HG03520 (cell line): ENCODE data around the gene HK3.

Experiments used
- ATAC-seq: cut with Tn5 transposase; IDR thresholded peaks from one replicate; pipeline ENCODE4 v1.9.1; 2021; ENCODE audit warnings: mild to moderate bottlenecking, moderate library complexity; ENCODE audit not compliant: unreplicated experiment

The HK3 gene

DNA sequence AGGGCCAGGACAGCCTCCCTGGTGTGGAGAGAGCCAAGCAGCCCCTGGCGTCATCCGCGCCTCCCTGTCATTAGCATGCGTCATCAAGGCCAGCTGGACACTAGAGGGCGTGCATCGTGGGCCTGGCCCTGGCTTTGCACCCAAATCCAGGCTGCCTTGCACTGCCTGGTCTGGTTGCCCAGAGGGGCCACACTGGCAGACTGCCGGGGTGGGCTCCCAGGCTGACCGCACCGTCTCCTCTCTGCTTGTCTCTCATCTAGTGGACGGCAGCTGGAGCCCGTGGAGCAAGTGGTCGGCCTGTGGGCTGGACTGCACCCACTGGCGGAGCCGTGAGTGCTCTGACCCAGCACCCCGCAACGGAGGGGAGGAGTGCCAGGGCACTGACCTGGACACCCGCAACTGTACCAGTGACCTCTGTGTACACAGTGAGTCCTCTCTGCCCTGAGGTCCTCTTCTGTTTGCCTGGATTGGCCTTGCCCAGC lies 29.0 kb downstream of the HK3 start:
- no peak for ATAC-seq

DNA sequence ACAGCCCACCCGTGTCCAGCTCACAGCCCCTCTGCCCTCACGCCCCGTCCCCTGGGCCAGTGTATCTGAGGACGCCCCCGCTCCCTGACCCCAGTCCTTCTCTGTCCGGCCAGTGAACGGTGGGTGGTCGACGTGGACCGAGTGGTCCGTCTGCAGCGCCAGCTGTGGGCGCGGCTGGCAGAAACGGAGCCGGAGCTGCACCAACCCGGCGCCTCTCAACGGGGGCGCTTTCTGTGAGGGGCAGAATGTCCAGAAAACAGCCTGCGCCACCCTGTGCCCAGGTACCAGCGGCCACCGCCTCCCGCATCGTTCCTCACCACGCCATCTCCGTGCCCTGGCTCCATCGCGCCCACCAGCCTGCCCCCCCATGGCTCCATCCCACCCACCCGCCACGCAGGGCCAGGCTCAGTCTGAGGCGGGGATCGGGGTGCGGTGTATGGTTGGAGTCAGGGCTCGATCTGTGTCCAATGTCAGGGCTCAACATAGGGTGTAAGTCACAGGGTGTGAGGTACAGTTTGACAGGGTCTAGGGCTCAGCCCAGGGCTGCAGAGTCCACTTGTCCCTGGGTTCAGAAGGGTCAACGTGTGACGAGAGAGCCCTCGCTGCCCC lies 29.5 kb downstream of the HK3 start:
- ATAC-seq = no peak

DNA sequence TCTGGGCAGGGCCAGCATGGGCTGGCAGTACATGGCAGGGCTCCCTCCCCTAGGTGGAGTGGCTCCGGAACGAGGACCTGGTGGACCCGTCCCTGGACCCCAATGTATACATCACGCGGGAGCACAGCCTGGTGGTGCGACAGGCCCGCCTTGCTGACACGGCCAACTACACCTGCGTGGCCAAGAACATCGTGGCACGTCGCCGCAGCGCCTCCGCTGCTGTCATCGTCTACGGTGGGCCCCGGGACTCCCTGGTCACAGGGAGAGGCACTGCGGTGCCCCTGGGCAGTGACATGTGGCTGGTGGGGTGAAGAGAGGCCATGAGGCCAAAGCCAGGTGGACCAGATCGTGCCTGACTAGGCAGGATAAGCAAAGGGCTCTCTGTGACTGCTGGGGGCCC lies 30.4 kb downstream of the HK3 start:
- no peak for ATAC-seq

DNA sequence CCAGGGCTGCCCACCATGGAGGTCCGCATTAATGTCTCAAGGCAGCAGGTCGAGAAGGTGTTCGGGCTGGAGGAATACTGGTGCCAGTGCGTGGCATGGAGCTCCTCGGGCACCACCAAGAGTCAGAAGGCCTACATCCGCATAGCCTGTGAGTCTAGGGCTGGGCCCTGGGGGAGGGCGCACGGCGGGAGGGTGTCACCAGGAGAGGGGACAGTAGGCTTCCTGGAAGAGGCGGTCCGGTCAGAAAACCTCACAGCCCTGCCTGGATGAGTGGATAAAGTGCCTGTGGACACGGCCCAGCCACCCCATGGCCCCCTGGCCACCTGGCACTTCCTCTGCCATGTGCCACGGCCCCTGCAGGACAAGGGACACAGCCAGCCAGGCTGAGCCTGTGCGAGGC lies 31.0 kb downstream of the HK3 start:
- no peak for ATAC-seq

DNA sequence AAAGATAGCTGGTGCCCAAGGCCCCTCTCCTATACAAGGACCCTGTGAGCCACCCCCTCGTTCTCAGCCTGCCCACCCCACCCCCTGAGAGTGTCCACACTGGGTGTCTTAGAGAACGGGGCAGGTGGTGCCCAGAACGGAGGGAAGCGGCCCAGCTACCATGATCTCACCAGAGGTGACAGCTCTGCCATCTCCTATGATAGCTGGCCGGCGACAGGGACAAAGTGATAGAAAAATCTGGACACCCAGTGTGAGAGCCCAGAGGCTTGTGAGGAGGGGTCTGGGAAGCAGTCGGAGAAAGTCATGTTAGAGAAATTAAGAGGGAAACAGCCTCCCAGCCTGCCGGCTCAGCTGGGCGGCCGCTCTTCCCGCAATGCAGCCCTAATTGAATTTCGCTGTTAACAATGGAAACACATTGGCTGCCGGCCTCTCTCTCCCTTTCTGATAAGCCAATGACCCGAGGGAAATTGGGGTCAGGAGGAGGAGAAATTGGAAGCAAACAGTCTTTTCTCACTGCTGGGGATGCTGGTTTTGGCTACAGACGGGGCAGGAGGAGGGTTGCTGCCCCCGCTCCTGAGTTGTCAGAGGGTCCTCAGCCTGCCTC lies 32.3 kb downstream of the HK3 start:
- no peak for ATAC-seq

DNA sequence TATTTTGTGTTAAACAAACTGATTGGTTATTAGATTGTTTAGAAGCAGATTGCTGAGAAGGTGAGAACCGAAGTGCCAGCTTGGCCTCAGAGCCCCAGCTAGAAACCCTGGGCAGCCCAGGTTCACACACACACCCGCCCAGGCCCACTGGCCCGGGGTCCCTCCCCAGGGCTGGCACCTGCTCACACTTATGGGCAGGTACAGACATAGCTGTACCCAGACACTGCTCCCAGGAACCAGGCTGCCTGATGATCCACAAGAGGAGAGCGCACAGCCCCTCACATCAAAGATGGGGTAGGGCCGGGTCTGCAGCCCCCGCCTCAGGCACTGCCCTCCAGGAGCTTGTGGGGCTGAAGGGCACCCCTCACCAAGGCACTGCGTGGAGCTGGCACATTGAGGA lies 33.2 kb downstream of the HK3 start:
- ATAC-seq = no peak

DNA sequence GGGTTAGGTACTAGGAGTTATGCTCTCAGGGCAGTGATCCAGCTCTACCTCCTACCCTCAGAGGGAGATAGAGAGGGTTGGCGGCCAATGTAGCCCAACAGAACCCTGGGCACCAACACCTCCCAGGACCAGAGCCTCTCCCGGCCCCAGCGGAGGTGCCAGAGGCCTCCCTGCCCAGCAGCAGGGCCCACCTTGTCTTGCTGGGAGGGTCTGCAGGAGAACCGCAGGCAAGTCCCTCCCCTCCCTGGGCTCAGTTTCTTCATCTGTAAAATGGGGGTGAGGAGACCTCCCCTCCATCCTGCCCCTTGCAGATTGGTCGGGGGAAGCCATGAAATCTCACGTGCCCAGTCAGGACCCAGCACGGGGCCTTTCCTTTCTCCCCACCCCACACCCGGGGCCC lies 34.4 kb downstream of the HK3 start:
- no peak for ATAC-seq

DNA sequence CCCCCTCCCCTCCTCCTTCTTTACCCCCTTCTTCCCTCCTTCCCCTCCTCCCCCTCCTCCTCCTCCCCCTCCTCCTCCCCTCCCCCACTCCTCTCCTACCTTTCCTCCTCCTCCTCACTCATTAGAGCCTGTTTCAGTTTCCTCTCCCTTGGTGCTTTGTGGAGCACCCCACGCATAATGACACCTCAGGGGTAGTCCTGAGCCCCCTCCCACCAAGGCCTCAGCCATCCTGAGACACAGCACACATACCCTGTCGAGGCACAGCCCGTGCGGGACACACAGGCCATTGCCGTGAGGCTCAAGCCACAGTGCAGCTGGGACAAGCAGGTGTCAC lies 35.4 kb downstream of the HK3 start:
- ATAC-seq = no peak

DNA sequence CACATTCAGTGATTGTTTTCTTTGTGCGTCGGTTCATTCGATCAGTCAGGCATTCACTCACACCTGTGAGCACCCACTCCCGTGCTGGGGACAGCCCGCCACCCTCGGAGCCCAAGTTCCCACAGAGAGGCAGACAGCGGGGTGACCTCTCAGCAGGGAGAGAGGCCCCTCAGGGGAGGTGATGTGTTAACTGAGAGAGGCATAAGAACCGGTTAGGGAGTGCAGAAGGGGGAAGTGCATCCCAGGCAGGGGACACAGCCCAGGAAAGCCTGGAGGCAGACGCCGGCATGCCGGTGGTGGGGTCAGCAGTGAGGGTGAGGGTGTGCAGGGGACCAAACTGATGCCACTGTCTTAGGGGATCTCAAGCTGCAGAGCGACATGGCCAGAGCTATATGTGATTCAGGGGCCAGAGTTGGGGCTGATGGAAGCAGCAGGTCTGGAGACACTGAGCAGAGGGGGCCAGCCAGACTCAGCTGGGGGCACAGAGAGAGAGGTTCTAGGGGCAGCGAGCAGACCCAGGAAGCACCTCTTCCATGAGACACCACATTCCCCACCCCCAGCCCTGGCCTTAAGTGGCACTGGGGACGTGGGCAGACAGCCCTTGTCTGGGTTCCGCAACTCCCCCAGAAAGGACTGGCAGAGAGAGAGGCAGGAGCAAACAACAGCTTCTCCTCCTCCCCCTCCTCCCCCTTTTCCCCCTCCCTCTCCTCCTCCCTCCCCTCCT lies 35.9 kb downstream of the HK3 start:
- ATAC-seq = no peak

DNA sequence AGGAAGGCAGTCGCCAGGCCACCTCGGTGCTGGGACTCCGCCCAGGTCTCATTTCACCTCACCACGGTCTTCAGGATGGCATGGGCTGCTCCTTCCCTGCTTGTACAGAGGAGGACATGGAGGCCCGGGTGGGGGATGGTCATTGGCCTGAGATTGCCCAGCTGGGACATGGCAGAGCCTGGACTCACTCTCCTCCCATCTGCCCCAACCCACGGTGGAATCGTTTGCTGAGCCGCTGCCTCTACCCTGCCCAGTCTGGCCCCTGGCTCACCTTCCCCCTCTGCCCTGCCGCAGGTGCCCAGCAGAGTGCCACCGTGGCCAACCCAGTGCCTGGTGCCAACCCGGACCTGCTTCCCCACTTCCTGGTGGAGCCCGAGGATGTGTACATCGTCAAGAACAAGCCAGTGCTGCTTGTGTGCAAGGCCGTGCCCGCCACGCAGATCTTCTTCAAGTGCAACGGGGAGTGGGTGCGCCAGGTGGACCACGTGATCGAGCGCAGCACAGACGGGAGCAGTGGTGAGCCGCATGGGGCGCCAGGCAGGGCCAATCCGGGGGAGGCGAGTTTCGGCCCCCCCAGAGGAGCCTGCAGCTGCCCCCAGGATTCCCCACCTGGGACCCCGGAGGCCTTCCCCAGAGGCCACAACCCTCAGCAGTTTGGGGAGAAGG lies 36.7 kb downstream of the HK3 start:
- ATAC-seq = no peak

DNA sequence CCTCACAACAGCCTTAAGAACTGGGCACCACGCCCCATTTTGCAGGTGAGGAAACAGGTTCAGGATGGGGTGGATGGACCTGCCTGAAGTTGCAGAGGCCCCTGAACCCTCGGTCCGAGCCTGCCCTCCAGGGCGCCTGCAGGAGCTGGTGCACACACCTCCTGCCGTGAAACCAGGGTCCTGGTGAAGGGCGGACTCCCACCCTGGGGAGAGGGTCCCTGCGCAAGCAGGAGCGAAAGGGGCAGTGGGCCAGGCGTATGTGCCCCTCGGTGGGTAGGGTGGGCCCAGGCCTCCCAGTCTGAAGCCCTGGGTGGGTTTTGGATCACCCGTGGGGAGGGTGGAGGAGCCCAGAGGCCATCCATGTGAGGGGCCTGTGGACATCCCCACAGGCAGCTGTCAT lies 37.9 kb downstream of the HK3 start:
- ATAC-seq = no peak

DNA sequence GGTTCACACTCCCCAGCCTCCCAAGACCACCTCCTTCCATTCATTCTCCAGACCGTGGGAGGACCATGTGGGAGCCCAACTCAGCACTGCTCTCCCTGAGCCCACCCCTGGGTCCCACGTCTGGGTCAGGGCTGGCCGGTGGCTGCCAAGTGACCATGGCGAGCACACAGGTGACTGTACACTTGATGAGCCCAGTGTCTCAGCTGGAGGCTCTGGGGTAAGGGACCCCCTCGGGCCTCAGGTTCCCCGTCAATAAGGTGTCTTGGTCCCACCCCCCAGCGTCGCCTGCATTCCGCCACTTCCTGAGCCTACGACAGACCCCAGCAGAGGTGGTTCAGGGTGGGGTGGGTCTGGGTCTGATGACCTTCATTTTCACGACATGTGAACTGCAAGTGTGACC lies 38.8 kb downstream of the HK3 start:
- no peak for ATAC-seq

DNA sequence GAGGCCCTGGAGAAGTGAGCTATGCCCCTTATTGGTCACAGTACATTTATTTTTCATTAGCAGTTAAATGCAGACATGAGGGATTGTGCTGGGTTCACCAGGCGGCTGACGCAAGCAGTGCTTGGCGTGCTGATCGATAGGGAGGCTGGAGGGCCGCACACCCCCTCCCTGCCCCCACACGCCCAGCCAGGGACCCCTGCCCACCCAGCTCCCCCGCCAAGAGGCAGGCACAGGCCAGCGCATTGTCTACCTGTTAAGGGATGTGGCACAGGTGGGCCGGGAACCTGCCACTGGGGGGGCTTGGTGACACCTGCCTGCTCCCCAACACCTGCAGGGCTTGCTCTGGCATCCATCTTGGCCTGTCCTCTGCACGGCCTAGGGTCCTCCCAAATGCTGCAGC lies 39.2 kb downstream of the HK3 start:
- ATAC-seq = no peak

DNA sequence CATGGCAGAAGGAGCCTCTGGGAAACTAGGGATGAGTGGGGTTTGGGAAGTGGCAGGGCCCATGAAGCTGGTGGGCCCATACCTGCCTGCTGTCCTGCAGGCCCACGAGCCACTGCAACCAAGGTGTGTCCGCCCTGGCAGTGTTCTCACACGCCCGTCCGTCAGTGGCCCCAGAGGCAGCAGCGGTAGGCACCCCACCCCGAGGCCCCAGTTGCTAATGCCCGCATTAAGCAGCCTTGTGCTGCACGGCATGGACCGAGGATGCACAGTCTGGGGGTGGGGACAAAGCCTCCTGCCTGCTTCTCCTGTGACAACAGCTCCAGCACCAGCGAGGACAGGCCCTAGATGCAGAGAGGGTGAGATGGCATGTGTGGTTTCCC lies 41.3 kb downstream of the HK3 start:
- ATAC-seq = no peak

DNA sequence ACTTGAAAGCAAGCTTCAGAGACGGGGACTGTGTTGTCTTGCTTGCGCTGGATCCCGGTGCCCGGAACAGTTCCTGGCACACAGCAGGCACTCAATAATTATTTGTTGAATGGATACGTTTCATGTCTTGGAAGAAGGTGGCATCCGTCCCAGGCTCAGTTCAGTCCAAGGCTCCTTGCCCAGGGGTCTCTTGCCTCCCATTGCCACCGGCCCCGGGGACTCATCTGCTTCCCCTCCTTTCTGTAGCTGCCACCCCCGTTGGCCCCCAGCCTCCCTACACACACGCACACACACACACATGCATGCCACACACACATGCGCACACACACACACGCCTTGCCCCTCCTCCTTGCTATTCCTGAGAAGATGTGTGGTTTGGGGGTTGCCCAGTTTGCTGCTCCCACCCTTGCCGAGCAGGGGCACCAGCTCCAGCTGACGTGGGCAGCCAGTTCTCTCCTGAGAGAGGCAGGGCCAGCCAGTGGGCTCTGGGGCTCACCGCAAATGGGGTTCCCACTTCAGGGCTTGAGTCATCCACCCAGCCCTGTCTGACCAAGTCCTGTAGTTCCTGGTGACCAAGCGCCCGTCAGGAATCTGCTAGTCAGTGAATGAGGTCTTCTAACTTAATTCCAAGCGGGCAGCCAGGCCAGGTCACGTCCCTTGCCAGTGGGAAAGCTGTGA lies 41.8 kb downstream of the HK3 start:
- no peak for ATAC-seq

DNA sequence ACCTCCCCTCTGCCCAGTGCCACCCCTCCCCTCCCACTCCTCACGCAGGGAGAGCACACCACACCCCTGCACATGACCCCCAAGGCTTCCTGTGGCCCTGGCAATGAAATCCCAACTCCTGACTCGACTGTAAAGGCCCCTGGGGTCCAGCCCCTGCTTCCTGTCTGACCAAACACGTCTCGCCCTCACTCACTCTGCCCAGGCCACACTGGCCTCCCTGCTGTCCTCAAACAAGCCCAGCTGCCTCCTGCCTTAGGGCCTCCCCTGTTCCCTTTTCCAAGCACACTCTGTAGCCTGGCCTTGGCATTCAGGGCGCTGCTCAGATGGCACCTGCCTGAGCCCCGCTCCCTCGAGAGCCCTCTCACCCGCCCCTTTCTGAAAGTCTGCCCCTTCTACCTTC lies 42.4 kb downstream of the HK3 start:
- no peak for ATAC-seq

DNA sequence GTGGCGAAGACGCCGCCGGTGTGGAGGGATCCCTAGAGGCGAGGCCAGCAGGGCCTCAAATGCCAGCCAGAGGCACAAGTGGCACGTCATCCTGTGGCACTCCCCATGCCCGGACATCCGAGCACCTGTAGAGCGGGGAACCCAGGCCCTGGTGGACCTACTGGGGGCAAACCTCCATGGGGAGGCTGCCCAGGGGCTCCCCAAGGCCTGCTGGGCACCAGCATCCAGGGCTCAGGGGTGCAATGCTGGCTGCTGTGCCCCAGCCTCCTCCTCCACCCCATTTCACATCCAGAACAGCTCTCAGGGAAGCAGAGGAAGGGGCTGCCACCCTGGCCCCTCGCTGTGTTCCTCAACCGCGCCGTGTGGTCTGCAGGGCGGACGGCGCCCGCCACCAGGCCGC lies 43.5 kb downstream of the HK3 start:
- no peak for ATAC-seq

DNA sequence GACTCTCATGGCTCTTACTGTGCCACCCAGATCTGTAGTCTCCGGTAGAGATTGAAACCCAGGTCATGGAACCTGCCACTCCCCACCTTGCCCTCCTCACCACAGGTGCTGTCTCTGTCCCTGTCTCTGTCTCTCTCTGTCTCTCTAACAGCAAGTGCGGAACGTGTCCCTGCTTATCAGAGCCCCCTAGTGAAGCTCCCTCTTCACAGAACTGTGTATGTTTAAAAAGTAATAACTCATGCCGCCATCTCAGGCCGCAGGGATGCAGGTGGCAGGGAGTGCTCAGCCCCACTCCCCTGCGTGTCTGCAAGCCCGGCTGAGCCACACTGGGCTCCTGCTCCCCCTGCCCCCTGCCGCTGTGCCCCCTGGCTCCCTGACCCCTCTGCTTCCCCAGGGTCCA lies 45.0 kb downstream of the HK3 start:
- ATAC-seq = no peak

DNA sequence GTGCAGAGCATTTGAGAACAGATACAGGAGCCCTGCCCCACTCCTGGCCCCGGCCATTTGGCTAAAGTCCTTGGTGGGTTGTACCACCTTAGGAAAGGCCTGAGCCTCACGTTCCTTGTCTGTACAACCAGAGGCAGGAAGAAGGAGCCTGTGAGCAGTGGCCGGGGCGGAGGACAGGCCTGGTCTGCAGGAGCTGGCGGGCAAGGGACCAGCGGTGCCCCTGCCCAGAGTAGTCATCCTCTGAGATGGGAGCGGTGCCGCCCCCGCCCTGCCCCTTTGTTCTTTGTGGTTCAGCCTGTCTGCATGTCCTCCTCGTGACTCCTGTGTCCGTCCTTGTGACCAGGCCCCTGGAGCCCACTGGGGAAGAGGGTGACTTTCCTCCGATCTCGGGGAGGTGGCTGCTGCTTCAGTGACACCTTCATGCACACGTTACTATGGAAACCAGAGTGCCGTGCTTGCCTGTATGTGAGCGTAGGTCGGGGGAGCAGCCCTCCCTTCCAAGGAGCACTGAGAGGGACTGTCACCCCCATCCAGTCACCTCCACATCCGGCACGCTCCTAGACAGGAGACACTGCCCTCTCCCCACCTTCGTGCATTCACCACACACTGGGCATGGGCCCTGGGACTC lies 45.9 kb downstream of the HK3 start:
- no peak for ATAC-seq

DNA sequence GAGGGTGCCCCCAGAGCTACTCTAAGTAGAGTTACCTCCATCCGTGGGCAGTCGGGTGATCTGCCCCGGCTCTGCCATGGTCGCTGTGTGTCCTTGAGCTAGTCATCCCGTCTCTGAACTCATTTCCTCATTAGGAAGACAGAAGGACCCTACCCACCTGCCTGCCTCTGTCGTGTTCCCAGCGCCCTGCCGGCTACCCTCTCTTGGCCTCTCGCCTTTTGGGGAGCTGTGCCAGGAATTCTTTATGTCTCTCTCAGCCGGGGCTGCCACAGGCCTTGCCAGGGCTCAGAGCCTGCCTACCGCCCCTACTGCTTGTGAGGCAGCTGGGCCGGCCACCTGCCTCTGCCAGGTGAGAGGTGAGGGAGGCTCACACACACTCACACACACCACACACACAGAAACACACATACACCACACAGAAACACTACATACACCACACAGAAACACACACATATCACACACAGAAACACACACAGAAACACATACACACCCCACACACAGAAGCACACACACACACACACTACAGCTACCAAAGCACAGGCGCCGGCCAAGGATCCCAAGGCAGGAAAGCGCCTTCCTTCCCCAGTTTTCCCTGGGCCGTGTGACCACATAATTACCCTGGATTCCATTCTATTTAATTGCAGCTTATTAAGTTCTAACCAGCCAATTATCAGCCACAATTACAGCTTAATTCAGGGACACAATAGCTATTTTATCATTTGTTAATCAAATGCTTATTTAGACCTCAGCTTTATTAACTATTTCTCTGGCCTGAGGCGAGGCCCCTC lies 47.1 kb downstream of the HK3 start:
- no peak for ATAC-seq
